SH-SY5Y (cell line): Measurements from ENCODE around the gene FOXP1.

Experiments
- GATA2 ChIP-seq: IDR thresholded peaks from 2 replicates; pipeline ENCODE4 v1.6.1; 2011; ENCODE audit warnings: mild to moderate bottlenecking, low read depth, low read length
- GATA3 ChIP-seq: IDR thresholded peaks from 2 replicates; pipeline ENCODE4 v1.6.1; 2011; ENCODE audit warnings: low read depth, mild to moderate bottlenecking, low read length, moderate library complexity

- TF ChIP-seq GATA2 (no peak), GATA3 (no peak)
These were observed 478.6 kb downstream of the FOXP1 start for GRCh38 chr3:71104976-71105375.
